MG63 (cell line): ENCODE results near the gene SPG7. TPM values are rescaled to one million over a fixed set of nuclear protein-coding genes. Genes with fewer than 3 reads are reported as not detected.
"Not testable (repeated sequence)": the region's sequence is repeated elsewhere in the genome, so short reads cannot be mapped to it uniquely, and the experiment has no call there.

ENCODE experiments used
- DNase-seq: peaks from one replicate; pipeline ENCODE4 v3.0.0-alpha.2; 2020
- H3K27me3 ChIP-seq: fragments of 250-450 bp; sonication (Bioruptor Pico); 2 replicates; pipeline ENCODE4 v1.5.1; 2020; ENCODE audit warnings: mild to moderate bottlenecking, moderate library complexity
- H3K36me3 ChIP-seq: fragments of 250-450 bp; sonication (Bioruptor Pico); 2 replicates; pipeline ENCODE4 v1.5.1; 2020; ENCODE audit warnings: mild to moderate bottlenecking, moderate library complexity
- H3K4me3 ChIP-seq: fragments of 250-450 bp; sonication (Bioruptor Pico); 2 replicates; pipeline ENCODE4 v1.5.1; 2020; ENCODE audit warnings: mild to moderate bottlenecking, moderate library complexity
- H3K9me3 ChIP-seq: fragments of 250-450 bp; sonication (Bioruptor Pico); 2 replicates; pipeline ENCODE4 v1.5.1; 2020; ENCODE audit warnings: mild to moderate bottlenecking, moderate library complexity
- total RNA-seq: library from RNA; depleted of rRNA; stranded (reverse); fragments of >200 nt; shearing (Covaris generic); gene quantifications from 2 replicates; pipeline ENCODE4 v1.2.3, GENCODE V29; 2014; ENCODE audit warnings: low replicate concordance

Gene SPG7
- total RNA-seq, 1 experiment from 2014 or later: 52.8 TPM

DNA sequence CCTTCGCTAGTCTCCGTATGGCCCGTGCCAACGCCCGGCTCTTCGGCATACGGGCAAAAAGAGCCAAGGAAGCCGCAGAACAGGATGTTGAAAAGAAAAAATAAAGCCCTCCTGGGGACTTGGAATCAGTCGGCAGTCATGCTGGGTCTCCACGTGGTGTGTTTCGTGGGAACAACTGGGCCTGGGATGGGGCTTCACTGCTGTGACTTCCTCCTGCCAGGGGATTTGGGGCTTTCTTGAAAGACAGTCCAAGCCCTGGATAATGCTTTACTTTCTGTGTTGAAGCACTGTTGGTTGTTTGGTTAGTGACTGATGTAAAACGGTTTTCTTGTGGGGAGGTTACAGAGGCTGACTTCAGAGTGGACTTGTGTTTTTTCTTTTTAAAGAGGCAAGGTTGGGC, 54.7 kb downstream of the SPG7 start:
- DNase-seq: no peak
- Histone ChIP-seq H3K36me3 (peaks cover 47% of the 10 kb centered on the region), H3K9me3 (no peaks in the 10 kb centered on the region), H3K4me3 (peak overlapping the region; percentile 89), H3K27me3 (no peaks in the 10 kb centered on the region)

DNA sequence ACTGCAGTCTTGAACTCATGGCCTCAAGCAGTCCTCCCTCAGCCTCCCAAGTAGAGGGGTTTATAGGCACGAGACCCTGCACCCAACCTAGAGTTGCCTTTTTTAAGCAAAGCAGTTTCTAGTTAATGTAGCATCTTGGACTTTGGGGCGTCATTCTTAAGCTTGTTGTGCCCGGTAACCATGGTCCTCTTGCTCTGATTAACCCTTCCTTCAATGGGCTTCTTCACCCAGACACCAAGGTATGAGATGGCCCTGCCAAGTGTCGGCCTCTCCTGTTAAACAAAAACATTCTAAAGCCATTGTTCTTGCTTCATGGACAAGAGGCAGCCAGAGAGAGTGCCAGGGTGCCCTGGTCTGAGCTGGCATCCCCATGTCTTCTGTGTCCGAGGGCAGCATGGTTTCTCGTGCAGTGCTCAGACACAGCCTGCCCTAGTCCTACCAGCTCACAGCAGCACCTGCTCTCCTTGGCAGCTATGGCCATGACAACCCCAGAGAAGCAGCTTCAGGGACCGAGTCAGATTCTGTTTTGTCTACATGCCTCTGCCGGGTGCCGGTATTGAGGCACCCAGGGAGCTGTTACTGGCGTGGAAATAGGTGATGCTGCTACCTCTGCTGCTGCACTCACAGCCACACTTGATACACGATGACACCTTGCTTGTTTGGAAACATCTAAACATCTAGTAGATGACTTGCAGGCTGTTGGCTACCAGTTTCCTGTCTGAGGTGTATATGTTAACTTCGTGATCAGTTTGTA, 55.6 kb downstream of the SPG7 start:
- DNase-seq: no peak
- H3K27me3 ChIP-seq: no peaks in the 10 kb centered on the region
- H3K4me3 ChIP-seq: no peak overlapping the region
- no peaks in the 10 kb centered on the region for H3K9me3 ChIP-seq
- peaks cover 45% of the 10 kb centered on the region for H3K36me3 ChIP-seq

DNA sequence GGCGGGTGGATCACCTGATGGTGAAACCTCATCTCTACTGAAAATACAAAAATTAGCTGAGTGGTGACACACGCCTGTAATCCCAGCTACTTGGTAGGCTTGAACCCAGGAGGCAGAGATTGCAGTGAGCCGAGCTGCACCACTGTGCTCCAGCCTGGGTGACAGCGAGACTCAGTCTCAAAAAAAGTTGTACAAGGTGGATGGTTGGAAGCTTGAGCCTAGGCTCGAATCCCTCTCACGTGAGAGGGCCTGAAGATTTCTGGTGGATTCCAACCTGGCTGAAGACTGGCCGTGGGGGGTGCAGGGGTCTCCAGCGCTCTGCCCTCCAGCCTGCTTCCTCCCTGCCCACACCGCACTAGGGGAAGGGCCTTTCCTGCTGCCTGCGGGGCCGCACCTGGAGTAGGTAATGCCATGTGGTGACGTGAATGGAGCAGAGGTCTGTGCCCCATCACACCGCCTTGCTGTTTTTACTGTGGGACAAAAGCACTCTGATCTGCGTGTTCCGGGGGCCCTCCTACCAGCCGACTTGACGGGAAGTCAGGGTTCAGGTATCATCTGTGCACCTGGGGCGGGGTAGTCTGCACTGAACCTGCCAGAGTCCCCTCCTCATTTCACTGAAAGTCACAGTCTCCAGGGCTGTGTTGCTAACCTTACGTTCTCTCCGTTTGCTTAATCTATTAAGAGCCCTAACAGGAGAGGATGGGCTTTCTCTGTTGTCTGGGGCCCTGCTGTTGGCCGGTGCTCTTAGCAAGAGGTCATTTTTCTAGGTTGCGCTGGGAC, 56.5 kb downstream of the SPG7 start:
- Histone ChIP-seq H3K4me3 (no peak overlapping the region), H3K36me3 (peaks cover 45% of the 10 kb centered on the region), H3K9me3 (no peaks in the 10 kb centered on the region), H3K27me3 (no peaks in the 10 kb centered on the region)
- DNase-seq: no peak

DNA sequence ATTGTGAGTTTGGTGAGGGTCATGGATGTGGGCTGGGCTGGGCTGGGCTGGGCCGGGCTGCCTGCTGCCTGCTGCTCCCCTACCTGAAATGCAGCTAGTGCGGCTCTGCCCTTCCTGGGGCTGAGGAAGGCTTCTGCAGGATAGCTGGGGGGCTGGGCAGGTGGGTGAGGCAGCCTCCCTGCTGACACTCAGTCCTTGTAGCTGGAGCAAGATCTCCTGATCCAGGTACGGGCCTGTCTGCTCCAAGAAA, 57.0 kb downstream of the SPG7 start:
- H3K9me3 ChIP-seq: no peaks in the 10 kb centered on the region
- no peaks in the 10 kb centered on the region for H3K27me3 ChIP-seq
- H3K4me3 ChIP-seq: no peak overlapping the region
- peaks cover 44% of the 10 kb centered on the region for H3K36me3 ChIP-seq
- peak; percentile 38 for DNase-seq

- no peak overlapping the region for H3K4me3 ChIP-seq
These were observed 57.5 kb downstream of the SPG7 start for GRCh38 chr16:89565506-89566372.

DNA sequence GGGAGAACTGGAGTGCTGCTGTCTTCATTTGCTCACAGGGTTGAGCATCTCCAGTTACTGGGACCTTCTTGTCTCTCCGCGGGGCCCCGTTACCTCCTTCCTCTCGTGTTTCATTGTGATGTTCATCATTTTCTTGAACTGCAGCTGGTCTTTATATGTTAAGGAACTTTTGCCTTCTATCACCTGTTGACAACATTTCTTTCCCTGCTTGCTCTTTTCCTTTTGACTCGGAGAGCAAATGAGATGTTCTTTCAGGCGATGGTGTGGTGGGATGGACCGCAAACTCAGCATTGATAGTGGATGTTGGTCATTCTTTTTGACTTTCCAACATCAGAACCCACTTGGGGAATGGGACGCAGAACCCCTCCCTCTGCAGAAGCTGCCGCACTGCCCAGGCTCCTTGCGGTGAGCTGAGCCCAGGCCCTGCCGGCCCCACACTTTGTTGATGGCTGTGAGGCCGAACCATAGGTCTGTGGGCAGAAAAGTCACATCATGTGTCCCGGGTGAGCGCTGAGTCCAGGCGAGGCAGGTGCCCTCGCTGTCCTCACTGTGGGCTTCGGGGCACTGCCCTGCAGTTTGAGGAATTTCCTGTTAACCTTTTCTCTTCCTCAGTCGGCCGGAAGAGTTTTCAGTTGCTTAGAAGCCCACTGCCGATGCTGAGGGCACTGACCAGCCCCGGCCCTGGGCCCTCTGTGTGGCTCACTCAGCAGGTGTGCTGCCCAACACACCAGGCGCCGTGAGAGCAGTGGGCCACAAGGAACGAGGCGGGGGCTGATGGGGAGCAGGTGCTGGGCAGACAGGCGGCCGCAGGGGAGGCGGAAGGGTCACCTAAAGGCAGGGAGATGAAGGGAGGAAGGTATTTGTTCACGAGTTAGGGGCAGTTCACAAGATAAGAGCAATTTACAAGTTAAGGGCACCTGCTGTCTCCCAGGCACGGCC, 59.7 kb downstream of the SPG7 start:
- H3K36me3 ChIP-seq: peaks cover 20% of the 10 kb centered on the region
- H3K4me3 ChIP-seq: no peak overlapping the region
- H3K27me3 ChIP-seq: no peaks in the 10 kb centered on the region
- no peaks in the 10 kb centered on the region for H3K9me3 ChIP-seq
- DNase-seq: no peak

More at GRCh38 chr16:89565506-89566372, 57.5 kb downstream of the SPG7 start:
- no peaks in the 10 kb centered on the region for H3K27me3 ChIP-seq
- DNase-seq: peak; percentile 47
- no peaks in the 10 kb centered on the region for H3K9me3 ChIP-seq
- peaks cover 42% of the 10 kb centered on the region for H3K36me3 ChIP-seq

GRCh38 chr16:89569506-89570341, 61.5 kb downstream of the SPG7 start:
- peaks cover 2% of the 10 kb centered on the region; the same call in 1 of the 2 replicates for H3K36me3 ChIP-seq
- no peak for DNase-seq
- no peaks in the 10 kb centered on the region for H3K27me3 ChIP-seq
- H3K9me3 ChIP-seq: no peaks in the 10 kb centered on the region
- no peak overlapping the region for H3K4me3 ChIP-seq

DNA sequence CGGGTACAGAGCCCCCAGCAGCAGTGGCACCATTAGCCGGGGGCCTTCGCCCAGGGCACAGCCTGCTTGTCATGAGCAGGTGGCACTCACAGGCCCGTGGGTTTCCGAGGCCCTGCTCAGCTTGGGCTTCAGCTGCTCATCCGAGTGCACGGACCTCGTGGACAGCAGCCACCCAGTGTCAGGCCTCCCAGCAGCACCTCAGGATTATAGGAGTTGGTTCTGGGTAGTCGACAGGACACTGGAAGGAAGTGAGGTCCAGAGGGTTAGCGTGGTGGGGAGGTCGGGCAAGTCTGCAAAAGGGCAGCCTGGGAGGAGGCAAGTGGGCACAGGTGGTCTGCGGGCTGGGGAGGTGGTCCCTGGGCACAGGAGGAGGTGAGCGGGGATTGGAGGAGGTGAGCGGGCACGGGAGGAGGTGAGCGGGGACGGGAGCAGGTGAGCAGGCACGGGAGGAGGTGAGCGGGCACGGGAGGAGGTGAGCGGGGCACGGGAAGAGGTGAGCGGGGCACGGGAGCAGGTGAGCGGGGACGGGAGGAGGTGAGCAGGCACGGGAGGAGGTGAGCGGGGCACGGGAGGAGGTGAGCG, 62.2 kb downstream of the SPG7 start:
- DNase-seq: no peak
- H3K4me3 ChIP-seq: no peak overlapping the region
- no peaks in the 10 kb centered on the region for H3K27me3 ChIP-seq
- H3K9me3 ChIP-seq: no peaks in the 10 kb centered on the region
- H3K36me3 ChIP-seq: no peaks in the 10 kb centered on the region

DNA sequence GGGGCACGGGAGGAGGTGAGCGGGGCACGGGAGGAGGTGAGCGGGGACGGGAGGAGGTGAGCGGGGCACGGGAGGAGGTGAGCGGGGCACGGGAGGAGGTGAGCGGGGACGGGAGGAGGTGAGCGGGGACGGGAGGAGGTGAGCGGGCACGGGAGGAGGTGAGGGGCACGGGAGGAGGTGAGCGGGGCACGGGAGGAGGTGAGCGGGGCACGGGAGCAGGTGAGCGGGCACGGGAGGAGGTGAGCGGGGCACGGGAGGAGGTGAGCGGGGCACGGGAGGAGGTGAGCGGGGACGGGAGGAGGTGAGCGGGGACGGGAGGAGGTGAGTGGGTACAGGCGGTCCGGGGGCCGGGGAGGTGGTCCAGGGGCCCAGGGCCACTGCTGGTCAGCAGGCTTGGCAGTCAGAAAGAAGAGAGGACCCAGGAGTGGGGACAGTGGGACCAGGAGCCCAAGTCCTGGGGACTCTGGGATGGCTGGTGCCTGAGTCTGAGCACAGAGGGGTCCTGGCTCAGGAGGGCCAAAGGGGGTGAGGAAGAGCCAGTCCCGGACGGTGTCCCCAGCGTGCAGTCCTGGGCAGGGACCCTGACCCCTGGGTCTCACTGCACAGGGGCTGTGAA, 62.9 kb downstream of the SPG7 start:
- DNase-seq: not testable (repeated sequence)

DNA sequence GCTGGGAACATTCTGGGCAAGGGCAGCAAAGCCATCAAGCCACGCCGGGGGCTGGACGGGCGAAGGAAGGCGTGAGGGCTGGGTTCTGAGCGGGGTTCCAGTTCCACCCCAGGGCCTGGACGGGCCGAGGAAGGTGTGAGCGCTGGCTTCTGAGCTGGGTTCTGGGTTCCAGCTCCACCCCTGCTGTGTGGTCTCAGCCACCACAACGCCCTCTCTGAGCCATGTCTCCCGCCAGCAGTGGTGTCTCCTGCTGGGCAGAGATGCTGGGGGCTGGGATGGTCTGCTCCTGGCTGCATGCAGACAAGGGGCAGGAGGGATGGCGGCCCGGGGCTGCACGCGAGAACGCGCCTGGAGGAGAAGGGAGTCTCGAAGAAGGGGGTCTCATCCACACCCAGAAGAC, 63.4 kb downstream of the SPG7 start:
- DNase-seq: no peak
- Histone ChIP-seq H3K9me3 (no peaks in the 10 kb centered on the region), H3K36me3 (no peaks in the 10 kb centered on the region), H3K27me3 (no peaks in the 10 kb centered on the region), H3K4me3 (no peak overlapping the region)

More for the DNA sequence above, 62.9 kb downstream of the SPG7 start:
- not testable (repeated sequence) for H3K4me3 ChIP-seq, H3K9me3 ChIP-seq, H3K36me3 ChIP-seq, H3K27me3 ChIP-seq

- H3K4me3 ChIP-seq: no peak overlapping the region
- no peak for DNase-seq
- H3K27me3 ChIP-seq: no peaks in the 10 kb centered on the region
- no peaks in the 10 kb centered on the region for H3K36me3 ChIP-seq
- H3K9me3 ChIP-seq: no peaks in the 10 kb centered on the region
These were observed 63.9 kb downstream of the SPG7 start for GRCh38 chr16:89572073-89572484.

- Histone ChIP-seq H3K36me3 (no peaks in the 10 kb centered on the region), H3K27me3 (no peaks in the 10 kb centered on the region), H3K9me3 (no peaks in the 10 kb centered on the region), H3K4me3 (no peak overlapping the region)
- no peak for DNase-seq
These were observed 64.4 kb downstream of the SPG7 start for GRCh38 chr16:89572485-89573205.

GRCh38 chr16:89573826-89574680, 65.8 kb downstream of the SPG7 start:
- Histone ChIP-seq H3K36me3 (no peaks in the 10 kb centered on the region), H3K9me3 (no peaks in the 10 kb centered on the region), H3K4me3 (peak overlapping the region; percentile 36), H3K27me3 (no peaks in the 10 kb centered on the region)
- DNase-seq: no peak
